WI38 (cell line): ENCODE results near the gene ASCL1.

ENCODE experiments used
- H3K4me3 ChIP-seq: 2 replicates; pipeline ENCODE4 v1.5.1; 2011; ENCODE audit warnings: low read depth, mild to moderate bottlenecking, control low read depth, low read length
- CTCF ChIP-seq: IDR thresholded peaks from 2 replicates; pipeline ENCODE4 v1.5.1; 2012; ENCODE audit warnings: low read depth, mild to moderate bottlenecking, control low read depth, low read length

Gene ASCL1

GRCh38 chr12:102966200-102966863, 8.9 kb downstream of the ASCL1 start:
- no peak for TF ChIP-seq CTCF
- H3K4me3 ChIP-seq: no peak overlapping the region

- H3K4me3 ChIP-seq: no peak overlapping the region
- TF ChIP-seq CTCF: no peak
Observed at GRCh38 chr12:102970780-102971179, 13.3 kb downstream of the ASCL1 start.

GRCh38 chr12:102971227-102971626, 13.8 kb downstream of the ASCL1 start:
- TF ChIP-seq CTCF: no peak
- H3K4me3 ChIP-seq: no peak overlapping the region

- TF ChIP-seq CTCF: no peak
- H3K4me3 ChIP-seq: no peak overlapping the region
Observed at GRCh38 chr12:102973583-102973982, 16.1 kb downstream of the ASCL1 start.

- no peak overlapping the region for H3K4me3 ChIP-seq
- TF ChIP-seq CTCF: no peak
Observed at GRCh38 chr12:102976609-102977280, 19.3 kb downstream of the ASCL1 start.

- TF ChIP-seq CTCF: no peak
Observed at GRCh38 chr12:102977945-102978706, 20.7 kb downstream of the ASCL1 start.

GRCh38 chr12:102980350-102980749, 22.9 kb downstream of the ASCL1 start:
- H3K4me3 ChIP-seq: no peak overlapping the region
- TF ChIP-seq CTCF: no peak

More at GRCh38 chr12:102977945-102978706, 20.7 kb downstream of the ASCL1 start:
- H3K4me3 ChIP-seq: no peak overlapping the region
